Right lobe of liver (tissue), 6 donors: ENCODE data around the gene DGKH. TPM values are rescaled to one million over a fixed set of nuclear protein-coding genes. Genes with fewer than 3 reads are reported as not detected.

Experiments
- ATAC-seq, 4 donors: fragments of 200-7000 bp; cut with Tn5 transposase; one replicate each; pipeline ENCODE4 v1.9.1; 2020; ENCODE audit warnings: mild to moderate bottlenecking in 4 of 4, moderate library complexity in 4 of 4
- DNase-seq, 3 donors: peaks; one replicate each; pipeline ENCODE4 v3.0.0-alpha.2; 2020
- H3K27ac ChIP-seq, 3 donors: fragments of 200-600 bp; one replicate each; pipeline ENCODE4 v1.8.0; 2022
- H3K27me3 ChIP-seq, 2 donors: fragments of 200-600 bp; one replicate each; pipeline ENCODE4 v1.8.0; 2022
- H3K36me3 ChIP-seq, 4 donors: fragments of 200-600 bp; sonication (generic) in 1 of 4; one replicate each; pipeline versions ENCODE4 v1.5.1 to v1.8.0; 2017 to 2022; ENCODE audit warnings: control low read depth in 1 of 4
- H3K4me1 ChIP-seq, 4 donors: fragments of 200-600 bp; sonication (generic) in 1 of 4; one replicate each; pipeline versions ENCODE4 v1.5.1 to v1.8.0; 2017 to 2022; ENCODE audit warnings: control low read depth in 1 of 4
- H3K4me3 ChIP-seq, 3 donors: fragments of 200-600 bp; one replicate each; pipeline ENCODE4 v1.8.0; 2022
- H3K9me3 ChIP-seq, 4 donors: fragments of 200-600 bp; sonication (generic) in 1 of 4; one replicate each; pipeline versions ENCODE4 v1.5.1 to v1.8.0; 2017 to 2022; ENCODE audit warnings: control low read depth in 1 of 4
- POLR2A ChIP-seq: fragments of 450-650 bp; IDR thresholded peaks from one replicate; pipeline ENCODE4 v1.6.1; 2017; ENCODE audit warnings: antibody characterized with exemption, mild to moderate bottlenecking
- WGBS: methylation state at CpG from one replicate; pipeline ENCODE4 v1.1.6; 2018; ENCODE audit warnings: low coverage, low lambda C conversion rate; ENCODE audit not compliant: insufficient coverage; ENCODE audit errors: missing lambda C conversion rate; 5-methylcytosine and 5-hydroxymethylcytosine counted together
- intact Hi-C, 2 donors: fragments of 100-400 bp; cut with DNase I; formaldehyde crosslinking; loops; one replicate each; pipeline versions ENCODE4 v1.11.2 to v1.14.1; 2022
- total RNA-seq, 6 experiments: library from RNA; depleted of rRNA in 2 of 6; stranded (reverse); fragments of >200 nt in 2 of 6; fragmentation: NEBNext Ultra II Directional in 3 of 6; extraction: Animal tissue kit (Norgen Biotek cat#: 25700) in 3 of 6; gene quantifications; one replicate each; pipeline versions ENCODE4 v1.1.0 to v1.2.4, GENCODE V29; 2016 to 2023
- TF ChIP-seq, protein P1 (sequence below), 4 donors: fragments of 200-600 bp in 3 of 4; fragments of 450-650 bp in 1 of 4; IDR thresholded peaks; one replicate each; pipeline versions ENCODE4 v1.5.1 to v1.8.0; 2016 to 2022; ENCODE audit warnings: antibody characterized with exemption in 4 of 4, mild to moderate bottlenecking in 2 of 4
- donor health status: DM: no; HTN: yes; CAD: no.
- donor health status: DM: no; HTN: no; CAD: no.
- donor health status: DM: no; HTN: no; CAD: no.
- donor health status: DM: no; HTN: yes; CAD: no.
- donor health status: DM: no; HTN: yes; CAD: no.

The DGKH gene
- total RNA-seq, 6 experiments from 2014 or later, result 0.95 to 5.1 (median 2.2) TPM

DNA sequence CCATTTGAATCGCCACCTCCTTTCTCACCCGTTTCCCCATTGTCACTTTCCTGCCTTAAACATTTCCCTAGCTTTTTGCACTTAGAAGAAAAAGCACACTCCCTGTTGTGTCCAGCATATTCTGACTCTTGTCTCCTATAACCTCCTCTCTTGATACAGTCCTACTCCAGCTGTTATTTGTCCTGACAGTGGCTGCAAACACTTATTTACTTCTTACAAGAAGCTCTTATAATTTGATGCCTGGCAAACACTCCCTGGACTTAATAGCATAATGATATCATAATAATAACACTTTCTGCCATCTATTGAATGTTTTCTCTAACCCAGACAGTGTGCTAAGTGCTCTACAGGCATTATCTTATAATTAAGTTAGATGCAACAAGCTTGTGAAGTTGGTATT, 76.6 kb downstream of the DGKH start:
- no peak for DNase-seq
- intact Hi-C loops, result no loop called here
- WGBS, result 93% methylated on average over 2 of the region's 2 CpGs

DNA sequence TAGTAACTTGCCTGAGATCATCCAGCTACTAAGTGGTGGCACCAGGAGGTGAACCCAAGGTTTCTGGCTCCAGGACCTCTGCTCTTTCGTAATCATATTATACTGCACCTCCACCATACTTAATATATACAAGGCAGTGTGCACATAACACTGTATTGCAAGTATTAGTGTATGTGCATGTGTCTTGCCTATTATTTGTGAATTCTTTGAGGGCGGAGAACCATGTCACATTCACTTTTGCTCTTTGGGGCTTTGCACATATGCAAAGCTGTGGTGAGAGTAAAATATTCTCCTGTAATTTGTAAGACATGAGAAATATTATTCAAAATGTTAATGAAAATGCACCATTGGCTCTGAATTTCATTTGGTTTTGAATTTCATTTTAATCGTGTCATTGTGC, 78.6 kb downstream of the DGKH start:
- Histone ChIP-seq H3K27me3 (no peaks in the 10 kb centered on the region), H3K9me3 (no peaks in the 10 kb centered on the region), H3K4me3 (no peak overlapping the region), H3K36me3 (no peaks in the 10 kb centered on the region), H3K4me1 (no peaks in the 10 kb centered on the region), H3K27ac (no peak overlapping the region)
- ATAC-seq (no peak), DNase-seq (no peak)
- intact Hi-C loops, result no loop called here
- 97% methylated on average over 3 of the region's 3 CpGs for WGBS
- TF ChIP-seq, protein P1, sequence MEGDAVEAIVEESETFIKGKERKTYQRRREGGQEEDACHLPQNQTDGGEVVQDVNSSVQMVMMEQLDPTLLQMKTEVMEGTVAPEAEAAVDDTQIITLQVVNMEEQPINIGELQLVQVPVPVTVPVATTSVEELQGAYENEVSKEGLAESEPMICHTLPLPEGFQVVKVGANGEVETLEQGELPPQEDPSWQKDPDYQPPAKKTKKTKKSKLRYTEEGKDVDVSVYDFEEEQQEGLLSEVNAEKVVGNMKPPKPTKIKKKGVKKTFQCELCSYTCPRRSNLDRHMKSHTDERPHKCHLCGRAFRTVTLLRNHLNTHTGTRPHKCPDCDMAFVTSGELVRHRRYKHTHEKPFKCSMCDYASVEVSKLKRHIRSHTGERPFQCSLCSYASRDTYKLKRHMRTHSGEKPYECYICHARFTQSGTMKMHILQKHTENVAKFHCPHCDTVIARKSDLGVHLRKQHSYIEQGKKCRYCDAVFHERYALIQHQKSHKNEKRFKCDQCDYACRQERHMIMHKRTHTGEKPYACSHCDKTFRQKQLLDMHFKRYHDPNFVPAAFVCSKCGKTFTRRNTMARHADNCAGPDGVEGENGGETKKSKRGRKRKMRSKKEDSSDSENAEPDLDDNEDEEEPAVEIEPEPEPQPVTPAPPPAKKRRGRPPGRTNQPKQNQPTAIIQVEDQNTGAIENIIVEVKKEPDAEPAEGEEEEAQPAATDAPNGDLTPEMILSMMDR (IDR thresholded peaks at IDR 0.05), result no peak
- no peak for TF ChIP-seq POLR2A

More for the DNA sequence above, 76.6 kb downstream of the DGKH start:
- H3K36me3 ChIP-seq, result no peaks in the 10 kb centered on the region
- no peaks in the 10 kb centered on the region for H3K4me1 ChIP-seq
- no peak overlapping the region for H3K27ac ChIP-seq
- TF ChIP-seq, protein P1 (IDR thresholded peaks at IDR 0.05), result no peak
- TF ChIP-seq POLR2A, result no peak
- no peaks in the 10 kb centered on the region for H3K9me3 ChIP-seq
- ATAC-seq, result no peak
- no peak overlapping the region for H3K4me3 ChIP-seq
- no peaks in the 10 kb centered on the region for H3K27me3 ChIP-seq

DNA sequence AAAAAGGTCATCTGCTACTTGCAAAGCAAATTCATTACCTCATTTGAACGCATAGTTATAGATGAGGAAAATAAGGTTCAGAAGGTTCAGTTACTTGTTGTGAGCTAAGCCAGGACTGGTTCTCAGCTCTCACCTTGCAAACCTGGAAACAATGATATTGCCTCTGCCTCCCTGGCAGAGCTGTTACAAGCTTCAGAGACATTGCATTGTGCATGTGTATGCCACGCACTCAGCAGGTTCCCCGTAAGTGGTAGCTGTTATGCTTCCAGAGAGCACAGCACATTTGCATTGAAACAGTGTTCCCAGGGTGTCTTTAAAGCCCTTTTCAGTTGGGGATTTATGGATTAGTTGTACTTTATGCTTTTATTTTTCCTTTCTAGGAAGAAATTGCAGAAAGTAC, 80.6 kb downstream of the DGKH start:
- H3K27ac ChIP-seq, result no peak overlapping the region
- WGBS, result 66% methylated on average over 3 of the region's 3 CpGs
- no peak for TF ChIP-seq POLR2A
- TF ChIP-seq, protein P1 (IDR thresholded peaks at IDR 0.05), result no peak
- H3K4me3 ChIP-seq, result no peak overlapping the region
- intact Hi-C loops, result no loop called here
- no peaks in the 10 kb centered on the region for H3K9me3 ChIP-seq
- DNase-seq (no peak), ATAC-seq (no peak)
- H3K27me3 ChIP-seq, result no peaks in the 10 kb centered on the region
- no peaks in the 10 kb centered on the region for H3K4me1 ChIP-seq
- no peaks in the 10 kb centered on the region for H3K36me3 ChIP-seq

DNA sequence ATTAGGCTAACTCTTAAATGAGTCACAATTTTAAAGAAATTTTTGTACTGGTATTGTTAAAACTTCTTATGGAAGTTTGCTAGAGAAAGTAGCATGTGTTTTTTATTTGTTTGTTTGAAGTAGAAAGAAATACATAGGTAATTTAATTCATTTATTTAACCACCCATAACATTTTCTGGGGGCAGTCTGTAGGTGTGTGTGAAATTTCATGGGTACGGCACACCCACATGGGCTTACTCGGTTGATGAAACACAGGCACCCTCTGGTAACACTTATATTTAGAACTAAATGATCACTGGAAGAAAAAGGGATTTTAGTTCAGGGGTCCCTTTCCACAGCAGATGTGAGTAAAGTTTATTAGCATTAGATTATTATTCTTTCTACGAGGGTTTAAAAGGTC, 88.1 kb downstream of the DGKH start:
- Histone ChIP-seq H3K9me3 (no peaks in the 10 kb centered on the region), H3K27ac (no peak overlapping the region), H3K36me3 (no peaks in the 10 kb centered on the region), H3K27me3 (no peaks in the 10 kb centered on the region), H3K4me3 (no peak overlapping the region), H3K4me1 (no peaks in the 10 kb centered on the region)
- DNase-seq (no peak), ATAC-seq (no peak)
- intact Hi-C loops, result no loop called here
- TF ChIP-seq, protein P1 (IDR thresholded peaks at IDR 0.05), result no peak
- no peak for TF ChIP-seq POLR2A
- 97% methylated on average over 3 of the region's 3 CpGs for WGBS
